IMR-90 (cell line): ENCODE data around the gene SNAPIN. TPM values are rescaled to one million over a fixed set of nuclear protein-coding genes. Genes with fewer than 3 reads are reported as not detected.

Experiments
- ATAC-seq: fragments of 200-7000 bp; cut with Tn5 transposase; 2 replicates; pipeline ENCODE4 v1.9.1; 2020; ENCODE audit warnings: low read depth, mild to moderate bottlenecking, moderate library complexity
- BruUV-seq: library from RNA; stranded (reverse); fragments of 400-500 nt; replicated peaks from 2 replicates; lab custom pipeline; 2021; lab: Mats Ljungman, UMichigan
- CTCF ChIA-PET: fragments of 300-600 bp; formaldehyde crosslinking; extraction: SDS; loops from one replicate; lab custom pipeline; 2021; ENCODE audit warnings: antibody characterized with exemption; lab: Yijun Ruan, JAX
- POLR2A ChIA-PET: fragments of 300-600 bp; sonication (Branson Sonifier 250); formaldehyde crosslinking; loops from one replicate; lab custom pipeline; 2022; ENCODE audit warnings: antibody characterized with exemption; ENCODE audit not compliant: unreplicated experiment; lab: Charles Lee
- DNase-seq: peaks from one replicate; pipeline ENCODE4 v3.0.0; 2013
- H2AFZ ChIP-seq: replicated peaks from 2 replicates; pipeline ENCODE3; 2013; ENCODE audit warnings: low read length, mild to moderate bottlenecking; ENCODE audit not compliant: poor library complexity
- H2AK5ac ChIP-seq: 2 replicates; pipeline ENCODE4 v1.6.1; 2013; ENCODE audit warnings: low read depth, low read length, inconsistent platforms
- H2AK9ac ChIP-seq: replicated peaks from 2 replicates; pipeline ENCODE3; 2013; ENCODE audit warnings: mild to moderate bottlenecking, low read depth, low read length, moderate library complexity; ENCODE audit not compliant: poor library complexity
- H2BK120ac ChIP-seq: 2 replicates; pipeline ENCODE4 v1.6.1; 2013; ENCODE audit warnings: low read depth, low read length, inconsistent platforms
- H2BK15ac ChIP-seq: 3 replicates; pipeline ENCODE4 v1.6.1; 2013; ENCODE audit warnings: low read depth, low read length, inconsistent platforms
- H2BK20ac ChIP-seq: 2 replicates; pipeline ENCODE4 v1.6.1; 2013; ENCODE audit warnings: low read depth, mild to moderate bottlenecking, inconsistent platforms, low read length, moderate library complexity
- H2BK5ac ChIP-seq: 2 replicates; pipeline ENCODE4 v1.6.1; 2013; ENCODE audit warnings: mild to moderate bottlenecking, low read depth, low read length, inconsistent platforms; ENCODE audit not compliant: poor library complexity, severe bottlenecking
- H3K14ac ChIP-seq: replicated peaks from 2 replicates; pipeline ENCODE4 v1.6.1; 2013; ENCODE audit warnings: low read depth, low read length, inconsistent platforms
- H3K18ac ChIP-seq: 2 replicates; pipeline ENCODE4 v1.6.1; 2013; ENCODE audit warnings: low read depth, low read length, control low read depth
- H3K23ac ChIP-seq: 2 replicates; pipeline ENCODE4 v1.6.1; 2013; ENCODE audit warnings: low read depth, low read length, inconsistent platforms
- H3K27ac ChIP-seq: 2 replicates; pipeline ENCODE4 v1.5.1; 2013; ENCODE audit warnings: mild to moderate bottlenecking, control low read depth, low read length; ENCODE audit not compliant: insufficient read depth
- H3K27me3 ChIP-seq: 2 replicates; pipeline ENCODE4 v1.6.1; 2013; ENCODE audit warnings: low read length; ENCODE audit not compliant: control insufficient read depth, insufficient read depth
- H3K36me3 ChIP-seq: 2 replicates; pipeline ENCODE4 v1.6.1; 2013; ENCODE audit warnings: low read length, mixed read lengths; ENCODE audit not compliant: control insufficient read depth, insufficient read depth
- H3K4ac ChIP-seq: 2 replicates; pipeline ENCODE4 v1.6.1; 2013; ENCODE audit warnings: low read depth, low read length, inconsistent platforms
- H3K4me1 ChIP-seq: 2 replicates; pipeline ENCODE4 v1.6.1; 2013; ENCODE audit warnings: low read length, mixed read lengths; ENCODE audit not compliant: control insufficient read depth, insufficient read depth
- H3K4me2 ChIP-seq: 2 replicates; pipeline ENCODE4 v1.6.1; 2013; ENCODE audit warnings: low read depth, mild to moderate bottlenecking, control low read depth, low read length, moderate library complexity
- H3K4me3 ChIP-seq: 2 replicates; pipeline ENCODE4 v1.5.1; 2013; ENCODE audit warnings: low read depth, mild to moderate bottlenecking, control low read depth, low read length, moderate library complexity; ENCODE audit not compliant: insufficient read depth
- H3K56ac ChIP-seq: 2 replicates; pipeline ENCODE4 v1.6.1; 2013; ENCODE audit warnings: low read length, inconsistent platforms; ENCODE audit not compliant: insufficient read depth; ENCODE audit errors: extremely low read depth
- H3K79me1 ChIP-seq, 2 experiments: 2 replicates each; pipeline ENCODE4 v1.6.1; 2013; ENCODE audit warnings: low read length in 2 of 2, inconsistent platforms in 1 of 2, low read depth in 1 of 2
- H3K9ac ChIP-seq: 2 replicates; pipeline ENCODE4 v1.6.1; 2013; ENCODE audit warnings: low read depth, low read length, control low read depth
- H3K9me1 ChIP-seq: 2 replicates; pipeline ENCODE4 v1.6.1; 2013; ENCODE audit warnings: low read length, inconsistent platforms; ENCODE audit not compliant: insufficient read depth
- H3K9me3 ChIP-seq: 2 replicates; pipeline ENCODE4 v1.6.1; 2013; ENCODE audit warnings: low read length; ENCODE audit not compliant: control insufficient read depth, insufficient read depth
- H4K20me1 ChIP-seq: 2 replicates; pipeline ENCODE4 v1.6.1; 2013; ENCODE audit warnings: low read length, inconsistent platforms; ENCODE audit not compliant: insufficient read depth
- H4K5ac ChIP-seq: 2 replicates; pipeline ENCODE4 v1.6.1; 2013; ENCODE audit warnings: mild to moderate bottlenecking, low read depth, low read length, control low read depth
- H4K8ac ChIP-seq, 2 experiments: 2 replicates each; pipeline ENCODE4 v1.6.1; 2013; ENCODE audit warnings: low read depth in 2 of 2, low read length in 2 of 2, control low read depth in 1 of 2, inconsistent platforms in 1 of 2
- H4K91ac ChIP-seq: 2 replicates; pipeline ENCODE4 v1.6.1; 2013; ENCODE audit warnings: low read depth, low read length, inconsistent platforms; ENCODE audit not compliant: insufficient read depth
- BHLHE40 ChIP-seq: fragments of 150-350 bp; IDR thresholded peaks from 2 replicates; pipeline ENCODE4 v1.6.1; 2016; ENCODE audit warnings: mild to moderate bottlenecking, low read depth, low read length
- CTCF ChIP-seq: conservative IDR thresholded peaks from 2 replicates; pipeline ENCODE4 v1.5.1; 2012; ENCODE audit warnings: mild to moderate bottlenecking, low read depth, low read length, improper control_type of control experiment
- FOS ChIP-seq: fragments of 150-350 bp; IDR thresholded peaks from 2 replicates; pipeline ENCODE4 v1.6.1; 2016; ENCODE audit warnings: low read depth, low read length
- MAFK ChIP-seq: IDR thresholded peaks from 2 replicates; pipeline ENCODE4 v1.6.1; 2012; ENCODE audit warnings: low read depth, low read length, improper control_type of control experiment
- MXI1 ChIP-seq: IDR thresholded peaks from 2 replicates; pipeline ENCODE4 v1.6.1; 2012; ENCODE audit warnings: low read depth, mild to moderate bottlenecking, low read length, moderate library complexity, borderline replicate concordance
- POLR2A ChIP-seq: IDR thresholded peaks from 2 replicates; pipeline ENCODE4 v1.6.1; 2012; ENCODE audit warnings: mild to moderate bottlenecking, low read depth, low read length
- RAD21 ChIP-seq: IDR thresholded peaks from 2 replicates; pipeline ENCODE4 v1.6.1; 2012; ENCODE audit warnings: low read length, improper control_type of control experiment
- RCOR1 ChIP-seq: IDR thresholded peaks from 2 replicates; pipeline ENCODE4 v1.6.1; 2012; ENCODE audit warnings: mild to moderate bottlenecking, low read length, improper control_type of control experiment; ENCODE audit not compliant: insufficient replicate concordance
- SMC3 ChIP-seq: fragments of 150-350 bp; IDR thresholded peaks from 2 replicates; pipeline ENCODE4 v1.6.1; 2016; ENCODE audit warnings: low read depth, mild to moderate bottlenecking, antibody characterized with exemption, low read length, moderate library complexity
- USF2 ChIP-seq: fragments of 150-350 bp; IDR thresholded peaks from 2 replicates; pipeline ENCODE4 v1.6.1; 2017; ENCODE audit warnings: mild to moderate bottlenecking, antibody characterized with exemption, low read length, low read depth
- WGBS, 2 experiments: methylation state at CpG; one replicate each; pipeline versions ENCODE4 v1.1.5 to v1.1.7; 2013; ENCODE audit warnings: missing lambda C conversion rate in 2 of 2; ENCODE audit not compliant: insufficient read length in 1 of 2; ENCODE audit errors: extremely low coverage in 2 of 2; 5-methylcytosine and 5-hydroxymethylcytosine counted together
- dilution Hi-C: fragments of 300-500 bp; cut with HindIII; formaldehyde crosslinking; loops from one replicate; pipeline ENCODE4 v1.14.3; 2018; ENCODE audit warnings: low sequenced_read_pairs; ENCODE audit not compliant: unreplicated experiment
- in situ Hi-C: fragments of 300-500 bp; cut with MboI; formaldehyde crosslinking; loops from 3 replicates; pipeline ENCODE4 v1.14.3; 2019; ENCODE audit warnings: low sequenced_read_pairs, inconsistent platforms, mixed read lengths
- intact Hi-C: fragments of 100-400 bp; cut with micrococcal nuclease; formaldehyde crosslinking; loops from 2 replicates; pipeline ENCODE4 v1.10.0; 2022
- polyA plus RNA-seq, 3 experiments: library from polyadenylated mRNA; depleted of rRNA; stranded (reverse); fragments of >200 nt; gene quantifications; 2 replicates each; pipeline ENCODE4 v1.2.3, GENCODE V29; 2012; ENCODE audit warnings: low replicate concordance in 1 of 3
- total RNA-seq: library from RNA; depleted of rRNA; stranded (reverse); fragments of >200 nt; gene quantifications from 2 replicates; pipeline ENCODE4 v1.2.3, GENCODE V29; 2012
- TF ChIP-seq, protein P1 (sequence below): fragments of 150-350 bp; IDR thresholded peaks from 2 replicates; pipeline ENCODE4 v1.6.1; 2016; ENCODE audit warnings: low read depth, mild to moderate bottlenecking, low read length, moderate library complexity, borderline replicate concordance

The SNAPIN gene
- total and polyA plus RNA-seq, 2 of the 4 experiments (the other 2 are of a cell fraction), result 37.4 to 40.9 TPM

GRCh38 chr1:153688276-153688675 lies 29.8 kb downstream of the SNAPIN start:
- intact Hi-C loops (no loop called here), in situ Hi-C loops (no loop called here), dilution Hi-C loops (no loop called here)
- H3K36me3 ChIP-seq, result no peaks in the 10 kb centered on the region
- no peak overlapping the region for H4K91ac ChIP-seq
- no peak overlapping the region for H2BK20ac ChIP-seq
- H3K23ac ChIP-seq, result no peak overlapping the region
- WGBS, 2 experiments, result 56% methylated on average over 3 of the region's 7 CpGs; no CpG with 5 or more reads in 1 of the 2 experiments
- H3K9ac ChIP-seq, result no peak overlapping the region
- BruUV-seq, result no TSS peak
- no peaks in the 10 kb centered on the region for H3K4me1 ChIP-seq
- H3K27ac ChIP-seq, result no peak overlapping the region
- peaks cover 41% of the 10 kb centered on the region for H3K27me3 ChIP-seq
- no peak overlapping the region for H2BK5ac ChIP-seq
- no peaks in the 10 kb centered on the region for H3K79me1 ChIP-seq
- H3K56ac ChIP-seq, result no peak overlapping the region
- H2AK9ac ChIP-seq, result no peak overlapping the region
- no peak overlapping the region for H2AK5ac ChIP-seq
- no peaks in the 10 kb centered on the region; the same call in 1 of the 2 replicates for H4K20me1 ChIP-seq
- no peak overlapping the region for H3K4me3 ChIP-seq
- no peak overlapping the region for H3K18ac ChIP-seq
- H4K5ac ChIP-seq, result no peak overlapping the region
- no peak overlapping the region for H3K4me2 ChIP-seq
- no peak overlapping the region for H2BK120ac ChIP-seq
- no peak overlapping the region for H4K8ac ChIP-seq
- DNase-seq (no peak), ATAC-seq (no peak)
- CTCF ChIA-PET, result no interaction called here
- no peaks in the 10 kb centered on the region for H3K9me3 ChIP-seq
- H3K14ac ChIP-seq, result no peak overlapping the region
- H3K9me1 ChIP-seq, result no peaks in the 10 kb centered on the region
- no peak overlapping the region for H2BK15ac ChIP-seq
- TF ChIP-seq RCOR1, result no peak
- TF ChIP-seq, protein P1, sequence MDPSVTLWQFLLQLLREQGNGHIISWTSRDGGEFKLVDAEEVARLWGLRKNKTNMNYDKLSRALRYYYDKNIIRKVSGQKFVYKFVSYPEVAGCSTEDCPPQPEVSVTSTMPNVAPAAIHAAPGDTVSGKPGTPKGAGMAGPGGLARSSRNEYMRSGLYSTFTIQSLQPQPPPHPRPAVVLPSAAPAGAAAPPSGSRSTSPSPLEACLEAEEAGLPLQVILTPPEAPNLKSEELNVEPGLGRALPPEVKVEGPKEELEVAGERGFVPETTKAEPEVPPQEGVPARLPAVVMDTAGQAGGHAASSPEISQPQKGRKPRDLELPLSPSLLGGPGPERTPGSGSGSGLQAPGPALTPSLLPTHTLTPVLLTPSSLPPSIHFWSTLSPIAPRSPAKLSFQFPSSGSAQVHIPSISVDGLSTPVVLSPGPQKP, result no peak
- no peak for TF ChIP-seq RAD21
- no peak for TF ChIP-seq SMC3
- TF ChIP-seq MAFK, result no peak
- TF ChIP-seq FOS, result no peak
- TF ChIP-seq BHLHE40, result no peak
- TF ChIP-seq POLR2A, result no peak
- no peak for TF ChIP-seq MXI1
- TF ChIP-seq USF2, result no peak
- no peak for TF ChIP-seq CTCF
- POLR2A ChIA-PET, result no interaction called here
- no peak overlapping the region for H3K4ac ChIP-seq
- no peak overlapping the region for H2AFZ ChIP-seq
